22Rv1 (cell line): ENCODE results near the gene ACVR1C.

Source experiments
- CTCF ChIP-seq: fragments of 450-650 bp; IDR thresholded peaks from 2 replicates; pipeline ENCODE4 v1.5.1; 2017; ENCODE audit warnings: mild to moderate bottlenecking
- ZFX ChIP-seq: fragments of 450-650 bp; IDR thresholded peaks from 2 replicates; pipeline ENCODE4 v1.6.1; 2017; ENCODE audit warnings: antibody characterized with exemption, borderline replicate concordance

GRCh38 chr2:157672129-157672528 lies 43.5 kb upstream of the ACVR1C start:
- TF ChIP-seq CTCF (no peak), ZFX (no peak)
